ENCODE results near the gene SYT3. TPM values are rescaled to one million over a fixed set of nuclear protein-coding genes. Genes with fewer than 3 reads are reported as not detected.

SYT3 gene
- total RNA-seq, 1 donor from 2014 or later, result 0.47 TPM

GRCh38 chr19:50648659-50649058 is 9.0 kb upstream of the SYT3 start:
- no peak for DNase-seq (ENCODE audit: low spot score)
- H3K36me3 Mint-ChIP-seq (ENCODE audit: low read depth), result no peaks in the 10 kb centered on the region
- no peaks in the 10 kb centered on the region for H3K4me1 Mint-ChIP-seq (ENCODE audit: low read depth)
- H3K4me3 Mint-ChIP-seq (ENCODE audit: unreplicated experiment), result no peak overlapping the region
- TF ChIP-seq CTCF (IDR thresholded peaks at IDR 0.05), result no peak
- no peaks in the 10 kb centered on the region for H3K9me3 Mint-ChIP-seq (ENCODE audit: low read depth)
- peaks cover 6% of the 10 kb centered on the region for H3K27me3 Mint-ChIP-seq (ENCODE audit: low read depth)
- no peak overlapping the region for H3K27ac Mint-ChIP-seq (ENCODE audit: unreplicated experiment)

GRCh38 chr19:50647879-50648615 is 8.4 kb upstream of the SYT3 start:
- no peak overlapping the region for H3K27ac Mint-ChIP-seq (ENCODE audit: unreplicated experiment)
- no peak for DNase-seq (ENCODE audit: low spot score)
- H3K27me3 Mint-ChIP-seq (ENCODE audit: low read depth), result peaks cover 6% of the 10 kb centered on the region
- no peaks in the 10 kb centered on the region for H3K4me1 Mint-ChIP-seq (ENCODE audit: low read depth)
- no peaks in the 10 kb centered on the region for H3K36me3 Mint-ChIP-seq (ENCODE audit: low read depth)
- no peak for TF ChIP-seq CTCF (IDR thresholded peaks at IDR 0.05)
- H3K9me3 Mint-ChIP-seq (ENCODE audit: low read depth), result no peaks in the 10 kb centered on the region
- H3K4me3 Mint-ChIP-seq (ENCODE audit: unreplicated experiment), result no peak overlapping the region

GRCh38 chr19:50646074-50646807 is 6.6 kb upstream of the SYT3 start:
- Mint-ChIP-seq H3K4me3 (ENCODE audit: unreplicated experiment) (no peak overlapping the region), H3K9me3 (ENCODE audit: low read depth) (no peaks in the 10 kb centered on the region), H3K27me3 (ENCODE audit: low read depth) (peaks cover 4% of the 10 kb centered on the region), H3K27ac (ENCODE audit: unreplicated experiment) (no peak overlapping the region), H3K36me3 (ENCODE audit: low read depth) (no peaks in the 10 kb centered on the region), H3K4me1 (ENCODE audit: low read depth) (no peaks in the 10 kb centered on the region)
- no peak for DNase-seq (ENCODE audit: low spot score)
- no peak for TF ChIP-seq CTCF (IDR thresholded peaks at IDR 0.05)

GRCh38 chr19:50645107-50645506 is 5.4 kb upstream of the SYT3 start:
- Mint-ChIP-seq H3K36me3 (ENCODE audit: low read depth) (no peaks in the 10 kb centered on the region), H3K27ac (ENCODE audit: unreplicated experiment) (no peak overlapping the region), H3K4me1 (ENCODE audit: low read depth) (no peaks in the 10 kb centered on the region), H3K27me3 (ENCODE audit: low read depth) (peaks cover 2% of the 10 kb centered on the region), H3K4me3 (ENCODE audit: unreplicated experiment) (no peak overlapping the region), H3K9me3 (ENCODE audit: low read depth) (no peaks in the 10 kb centered on the region)
- TF ChIP-seq CTCF (IDR thresholded peaks at IDR 0.05), result no peak
- no peak for DNase-seq (ENCODE audit: low spot score)

- H3K4me1 Mint-ChIP-seq (ENCODE audit: low read depth), result no peaks in the 10 kb centered on the region
- no peak for DNase-seq (ENCODE audit: low spot score)
These were observed 4.7 kb upstream of the SYT3 start for GRCh38 chr19:50644315-50644915.

More at GRCh38 chr19:50644315-50644915, 4.7 kb upstream of the SYT3 start:
- no peak overlapping the region for H3K27ac Mint-ChIP-seq (ENCODE audit: unreplicated experiment)
- no peaks in the 10 kb centered on the region for H3K36me3 Mint-ChIP-seq (ENCODE audit: low read depth)
- TF ChIP-seq CTCF (IDR thresholded peaks at IDR 0.05), result no peak
- no peak overlapping the region for H3K4me3 Mint-ChIP-seq (ENCODE audit: unreplicated experiment)
- H3K27me3 Mint-ChIP-seq (ENCODE audit: low read depth), result peaks cover 2% of the 10 kb centered on the region
- H3K9me3 Mint-ChIP-seq (ENCODE audit: low read depth), result no peaks in the 10 kb centered on the region

All from chondrocyte (in vitro differentiated cells).